Psoas muscle (tissue), 8 donors: ENCODE measurements around the gene CEBPZOS. TPM values are rescaled to one million over a fixed set of nuclear protein-coding genes. Genes with fewer than 3 reads are reported as not detected.

Experiments
- ATAC-seq, 4 donors: fragments of 200-7000 bp; cut with Tn5 transposase; one replicate each; pipeline ENCODE4 v1.9.1; 2020; ENCODE audit warnings: moderate library complexity in 3 of 4, mild to moderate bottlenecking in 2 of 4
- DNase-seq, 2 donors: peaks; one replicate each; pipeline ENCODE4 v3.0.0-alpha.2; 2020
- H3K27ac ChIP-seq: fragments of 200-600 bp; one replicate; pipeline ENCODE4 v1.8.0; 2022
- H3K27me3 ChIP-seq, 3 donors: fragments of 200-600 bp in 1 of 3; one replicate each; pipeline versions ENCODE4 v1.6.1 to v1.8.0; 2013 to 2022; ENCODE audit warnings: low read length in 2 of 3, mild to moderate bottlenecking in 2 of 3, moderate library complexity in 1 of 3; ENCODE audit not compliant: insufficient read depth in 3 of 3
- H3K36me3 ChIP-seq, 2 donors: fragments of 200-600 bp in 1 of 2; one replicate each; pipeline versions ENCODE4 v1.6.1 to v1.8.0; 2013 to 2022; ENCODE audit warnings: low read depth in 1 of 2, mild to moderate bottlenecking in 1 of 2, moderate library complexity in 1 of 2; ENCODE audit not compliant: insufficient read depth in 1 of 2
- H3K4me1 ChIP-seq: fragments of 200-600 bp; one replicate; pipeline ENCODE4 v1.8.0; 2022
- H3K4me3 ChIP-seq: fragments of 200-600 bp; one replicate; pipeline ENCODE4 v1.8.0; 2022; ENCODE audit warnings: mild to moderate bottlenecking
- H3K9me3 ChIP-seq: fragments of 200-600 bp; one replicate; pipeline ENCODE4 v1.8.0; 2022
- whole genome bisulfite sequencing, 3 donors: extraction: QIAGEN DNeasy Blood & Tissue Kit; methylation state at CpG; one replicate each; pipeline versions ENCODE4 v1.1.6 to v1.1.7; 2013; 5-methylcytosine and 5-hydroxymethylcytosine counted together
- intact Hi-C, 2 donors: fragments of 100-400 bp; cut with DNase I; formaldehyde crosslinking; loops; one replicate each; pipeline versions ENCODE4 v1.11.0 to v1.14.2; 2022
- polyA plus RNA-seq, 3 donors: library from polyadenylated mRNA; stranded (reverse); fragments of 200-250 nt; gene quantifications; one replicate each; pipeline ENCODE4 v1.2.3, GENCODE V29; 2013
- total RNA-seq, 4 donors: library from RNA; stranded (reverse); fragmentation: NEBNext Ultra II Directional in 2 of 4; extraction: Animal tissue kit (Norgen Biotek cat#: 25700) in 2 of 4; gene quantifications; one replicate each; pipeline versions ENCODE4 v1.2.1 to v1.2.4, GENCODE V29; 2021 to 2023
- TF ChIP-seq, protein P1 (sequence below): fragments of 200-600 bp; IDR thresholded peaks from one replicate; pipeline ENCODE4 v1.8.0; 2022; ENCODE audit warnings: antibody characterized with exemption
- donor health status: healthy with polysubstance abuse.
- donor health status: DM: no; HTN: no; CAD: no; lungs with moderate emphysema.
- donor health status: Bipolar disorder and iron deficiency.
- donor health status: healthy.
- donor health status: DM: yes; HTN: yes; CAD: no.
- donor health status: DM: no; HTN: no; CAD: no.
- donor health status: DM: no; HTN: no; CAD: no.
- donor health status: DM: yes; HTN: yes; CAD: no.

CEBPZOS gene
- total and polyA plus RNA-seq, 7 donors, result 30.6 to 78.0 (median 51.6) TPM

DNA sequence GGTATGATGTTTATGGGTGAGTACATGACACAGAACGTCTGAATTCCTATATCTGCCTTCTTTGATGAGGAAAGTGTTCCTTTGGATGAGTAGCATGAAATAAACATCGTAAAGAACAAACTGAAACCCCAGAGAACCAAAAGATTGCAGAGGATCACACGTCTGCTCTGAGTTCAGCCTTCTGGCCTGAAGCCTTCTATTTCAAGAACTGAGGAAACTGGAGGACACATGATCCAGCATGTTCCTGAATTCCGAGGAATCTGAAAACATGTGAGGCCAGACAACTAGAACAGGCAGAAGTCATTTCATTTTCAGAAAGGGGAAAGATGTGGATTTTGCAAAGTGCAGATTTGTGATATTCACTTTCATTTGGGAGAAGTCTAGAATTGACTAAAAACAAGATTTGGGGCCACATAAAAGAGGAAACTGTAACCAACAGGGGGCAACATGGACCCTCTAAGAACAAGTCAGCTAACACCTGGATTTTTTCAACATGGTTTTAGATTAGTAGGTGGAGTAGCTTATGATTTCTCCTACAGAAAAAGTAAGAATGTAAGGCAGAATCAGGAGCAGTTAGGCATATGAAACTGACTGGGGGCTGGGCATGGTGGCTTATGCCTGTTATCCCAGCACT is 16.2 kb upstream of the CEBPZOS start:
- intact Hi-C loops, result no loop called here
- WGBS, 3 donors, result 46 to 50% (median 46%) methylated on average over 4 of the region's 4 CpGs
- no peak for ATAC-seq

DNA sequence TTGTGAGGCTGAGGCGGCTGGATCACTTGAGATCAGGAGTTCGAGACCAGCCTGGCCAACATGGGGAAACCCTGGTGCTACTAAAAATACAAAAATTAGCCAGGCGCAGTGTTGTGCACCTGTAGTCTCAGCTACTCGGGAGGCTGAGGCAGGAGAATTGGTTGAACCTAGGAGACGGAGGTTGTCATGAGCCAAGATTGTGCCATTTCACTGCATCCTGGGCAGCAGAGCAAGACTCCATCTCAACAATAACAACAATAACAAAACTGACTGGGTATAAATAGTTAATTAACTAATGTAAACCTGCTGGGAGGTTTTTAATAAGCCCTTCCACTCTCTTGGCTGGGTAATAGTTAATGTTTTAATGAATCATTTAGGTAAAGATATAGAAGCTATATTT is 15.7 kb upstream of the CEBPZOS start:
- no peaks in the 10 kb centered on the region for H3K9me3 ChIP-seq
- no peak overlapping the region for H3K27ac ChIP-seq
- intact Hi-C loops, result no loop called here
- no peak overlapping the region for H3K4me3 ChIP-seq
- 95 to 96% (median 96%) methylated on average over 5 of the region's 5 CpGs for WGBS, 3 donors
- no peak for DNase-seq
- H3K36me3 ChIP-seq, result no peaks in the 10 kb centered on the region
- no peaks in the 10 kb centered on the region for H3K4me1 ChIP-seq
- ATAC-seq, result no peak
- TF ChIP-seq, protein P1, sequence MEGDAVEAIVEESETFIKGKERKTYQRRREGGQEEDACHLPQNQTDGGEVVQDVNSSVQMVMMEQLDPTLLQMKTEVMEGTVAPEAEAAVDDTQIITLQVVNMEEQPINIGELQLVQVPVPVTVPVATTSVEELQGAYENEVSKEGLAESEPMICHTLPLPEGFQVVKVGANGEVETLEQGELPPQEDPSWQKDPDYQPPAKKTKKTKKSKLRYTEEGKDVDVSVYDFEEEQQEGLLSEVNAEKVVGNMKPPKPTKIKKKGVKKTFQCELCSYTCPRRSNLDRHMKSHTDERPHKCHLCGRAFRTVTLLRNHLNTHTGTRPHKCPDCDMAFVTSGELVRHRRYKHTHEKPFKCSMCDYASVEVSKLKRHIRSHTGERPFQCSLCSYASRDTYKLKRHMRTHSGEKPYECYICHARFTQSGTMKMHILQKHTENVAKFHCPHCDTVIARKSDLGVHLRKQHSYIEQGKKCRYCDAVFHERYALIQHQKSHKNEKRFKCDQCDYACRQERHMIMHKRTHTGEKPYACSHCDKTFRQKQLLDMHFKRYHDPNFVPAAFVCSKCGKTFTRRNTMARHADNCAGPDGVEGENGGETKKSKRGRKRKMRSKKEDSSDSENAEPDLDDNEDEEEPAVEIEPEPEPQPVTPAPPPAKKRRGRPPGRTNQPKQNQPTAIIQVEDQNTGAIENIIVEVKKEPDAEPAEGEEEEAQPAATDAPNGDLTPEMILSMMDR, result no peak
- peaks cover 0 to 8% (median 0%) of the 10 kb centered on the region in 3 donors for H3K27me3 ChIP-seq

More for the DNA sequence above, 16.2 kb upstream of the CEBPZOS start:
- no peak overlapping the region for H3K4me3 ChIP-seq
- peaks cover 0 to 8% (median 0%) of the 10 kb centered on the region in 3 donors for H3K27me3 ChIP-seq
- TF ChIP-seq, protein P1, result no peak
- H3K36me3 ChIP-seq, result no peaks in the 10 kb centered on the region
- H3K9me3 ChIP-seq, result no peaks in the 10 kb centered on the region
- no peak for DNase-seq
- H3K27ac ChIP-seq, result no peak overlapping the region
- no peaks in the 10 kb centered on the region for H3K4me1 ChIP-seq

DNA sequence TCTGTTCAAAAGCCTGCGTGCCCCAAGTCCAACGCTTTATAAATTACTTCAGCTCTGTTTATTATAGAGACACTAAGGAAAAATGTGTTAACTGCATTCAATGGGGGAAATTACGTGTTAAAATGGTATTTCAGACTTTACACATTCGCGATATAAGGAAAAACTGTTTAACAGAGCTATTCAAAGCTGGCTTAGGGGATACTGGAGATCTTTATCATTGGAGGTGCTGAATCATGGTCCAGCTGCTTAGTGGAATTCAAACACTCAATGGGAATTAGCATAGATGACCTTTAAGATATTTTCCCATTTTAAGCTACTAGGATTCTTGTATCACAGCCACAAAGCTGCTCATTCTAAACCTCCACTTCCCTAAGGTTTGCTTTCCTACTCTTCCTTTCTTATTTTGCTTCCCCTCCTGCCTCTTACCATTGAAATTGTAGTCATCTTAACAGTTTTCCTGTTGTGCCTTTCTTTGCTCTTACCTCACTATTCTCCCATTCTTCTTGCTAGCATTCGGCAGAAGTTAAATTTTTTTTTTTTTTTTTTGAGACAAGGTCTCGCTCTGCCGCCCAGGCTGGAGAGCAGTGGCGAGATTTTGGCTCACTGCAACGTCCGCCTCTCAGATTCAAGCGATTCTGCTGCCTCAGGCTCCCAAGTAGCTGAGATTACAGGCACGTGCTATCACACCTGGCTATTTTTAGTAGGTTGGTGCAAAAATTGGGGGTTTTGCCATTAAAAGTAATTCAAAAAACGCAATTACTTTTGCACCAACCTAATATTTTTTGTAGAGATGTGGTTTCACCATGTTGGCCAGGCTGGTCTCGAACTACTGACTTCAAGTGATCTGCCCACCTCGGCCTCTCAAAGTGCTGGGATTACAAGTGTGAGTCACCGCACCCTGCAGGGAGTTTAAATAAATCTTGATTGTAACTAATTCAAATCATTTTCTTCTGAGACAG is 14.3 kb upstream of the CEBPZOS start:
- ATAC-seq (no peak), DNase-seq (no peak)
- TF ChIP-seq, protein P1, result no peak
- intact Hi-C loops, result no loop called here
- Histone ChIP-seq H3K4me1 (no peaks in the 10 kb centered on the region), H3K36me3 (no peaks in the 10 kb centered on the region), H3K9me3 (no peaks in the 10 kb centered on the region), H3K27ac (no peak overlapping the region), H3K4me3 (no peak overlapping the region), H3K27me3 (peaks cover 0 to 8% (median 0%) of the 10 kb centered on the region in 3 donors)
- 78 to 79% (median 79%) methylated on average over 17 of the region's 17 CpGs for WGBS, 3 donors

DNA sequence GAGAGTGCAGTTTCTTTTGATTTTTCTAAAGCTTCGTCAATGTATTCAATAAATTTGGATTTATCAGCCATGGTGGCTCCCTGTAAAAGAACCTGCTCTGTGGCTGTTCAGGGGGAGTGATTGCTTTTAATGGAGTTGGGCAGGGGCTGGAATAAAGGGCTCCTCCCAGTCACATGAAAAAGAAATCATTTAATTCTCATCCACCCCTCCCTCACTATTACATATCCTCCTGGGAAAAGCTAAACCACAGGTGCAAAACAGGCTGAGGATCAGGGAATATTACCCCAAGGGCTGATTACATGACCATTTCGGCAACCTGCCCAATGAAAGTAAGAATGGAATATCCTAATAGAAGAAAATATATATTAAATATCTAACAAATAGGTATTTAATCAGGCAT is 7.7 kb upstream of the CEBPZOS start, which contains the start of gene SULT6B1:
Gene SULT6B1, minus strand, starts transcription at position 101 of the 400 bp plus-strand sequence. Its CDS starts 30 bp downstream, at position 71.
- no peak for ATAC-seq
- 86 to 97% (median 96%) methylated on average over 2 of the region's 2 CpGs for WGBS, 3 donors
- TF ChIP-seq, protein P1, result no peak
- H3K4me3 ChIP-seq, result no peak within 1 kb of the TSS
- peaks cover 0 to 3% (median 0%) of the 10 kb centered on the region in 3 donors for H3K27me3 ChIP-seq
- intact Hi-C loops, result no loop called here
- DNase-seq, result no peak
- no peaks in the 10 kb centered on the region for H3K9me3 ChIP-seq
- H3K27ac ChIP-seq, result no peak within 1 kb of the TSS
- no peaks in the 10 kb centered on the region for H3K36me3 ChIP-seq
- no peaks in the 10 kb centered on the region for H3K4me1 ChIP-seq
